HEK293 (cell line): Measurements from ENCODE around the gene IFI6.
A peak's percentile ranks its signal among the peaks of the same experiment; 100 is the strongest.

Source experiments
- CTCF ChIP-seq: fragments of 450-650 bp; formaldehyde crosslinking; IDR thresholded peaks from 2 replicates; pipeline ENCODE4 v1.5.1; 2016; ENCODE audit warnings: missing biosample characterization, missing genetic modification characterization
- KLF1 ChIP-seq: fragments of 450-650 bp; formaldehyde crosslinking; IDR thresholded peaks from 2 replicates; pipeline ENCODE4 v1.5.1; 2016; ENCODE audit warnings: missing biosample characterization, missing genetic modification characterization
- SETDB1 ChIP-seq: IDR thresholded peaks from one replicate; pipeline ENCODE4 v1.6.1; 2017; ENCODE audit warnings: mild to moderate bottlenecking, low read length, moderate library complexity, mixed read lengths; ENCODE audit not compliant: insufficient read length
- ZBTB49 ChIP-seq: fragments of 450-650 bp; formaldehyde crosslinking; IDR thresholded peaks from 2 replicates; pipeline ENCODE4 v1.5.1; 2016; ENCODE audit warnings: missing biosample characterization, missing genetic modification characterization, low read depth
- ZNF133 ChIP-seq: fragments of 450-650 bp; formaldehyde crosslinking; IDR thresholded peaks from 2 replicates; pipeline ENCODE4 v1.5.1; 2016; ENCODE audit warnings: missing biosample characterization, missing genetic modification characterization
- ZNF202 ChIP-seq: fragments of 450-650 bp; formaldehyde crosslinking; IDR thresholded peaks from 2 replicates; pipeline ENCODE4 v1.5.1; 2016; ENCODE audit warnings: missing biosample characterization, missing genetic modification characterization, borderline replicate concordance
- ZNF501 ChIP-seq: fragments of 450-650 bp; formaldehyde crosslinking; IDR thresholded peaks from 2 replicates; pipeline ENCODE4 v1.5.1; 2016; ENCODE audit warnings: missing biosample characterization, missing genetic modification characterization
- ZNF639 ChIP-seq: fragments of 450-650 bp; formaldehyde crosslinking; IDR thresholded peaks from 2 replicates; pipeline ENCODE4 v1.5.1; 2016; ENCODE audit warnings: missing biosample characterization, missing genetic modification characterization

- TF ChIP-seq CTCF (tag by site-specific recombination) (peak; percentile 88), ZNF639 (tag by site-specific recombination) (no peak), ZNF501 (no peak), ZNF202 (tag by site-specific recombination) (no peak), KLF1 (tag by site-specific recombination) (no peak), ZBTB49 (tag by site-specific recombination) (no peak), ZNF133 (no peak), SETDB1 (no peak)
Measured at GRCh38 chr1:27662707-27663393, 9.1 kb downstream of the IFI6 start.
